Uterus (tissue), 2 donors: ENCODE data around the gene ACTR8.

Source experiments
- CTCF ChIP-seq, 4 experiments: fragments of 200-600 bp in 2 of 4; fragments of 450-650 bp in 2 of 4; sonication (generic) in 2 of 4; IDR thresholded peaks; one replicate each; pipeline ENCODE4 v1.5.1; 2016 to 2019; ENCODE audit warnings: antibody characterized with exemption in 4 of 4, mild to moderate bottlenecking in 2 of 4, moderate library complexity in 1 of 4
- POLR2A ChIP-seq, 2 donors: fragments of 450-650 bp; IDR thresholded peaks; one replicate each; pipeline ENCODE4 v1.6.1; 2016; ENCODE audit warnings: antibody characterized with exemption in 2 of 2, mild to moderate bottlenecking in 1 of 2, moderate library complexity in 1 of 2

GRCh38 chr3:53820084-53820483 lies 61.9 kb downstream of the ACTR8 start:
- no peak for TF ChIP-seq POLR2A (IDR thresholded peaks at IDR 0.05)
- no peak for TF ChIP-seq CTCF (IDR thresholded peaks at IDR 0.05)
